ENCODE results near the gene SIT1.

DNA sequence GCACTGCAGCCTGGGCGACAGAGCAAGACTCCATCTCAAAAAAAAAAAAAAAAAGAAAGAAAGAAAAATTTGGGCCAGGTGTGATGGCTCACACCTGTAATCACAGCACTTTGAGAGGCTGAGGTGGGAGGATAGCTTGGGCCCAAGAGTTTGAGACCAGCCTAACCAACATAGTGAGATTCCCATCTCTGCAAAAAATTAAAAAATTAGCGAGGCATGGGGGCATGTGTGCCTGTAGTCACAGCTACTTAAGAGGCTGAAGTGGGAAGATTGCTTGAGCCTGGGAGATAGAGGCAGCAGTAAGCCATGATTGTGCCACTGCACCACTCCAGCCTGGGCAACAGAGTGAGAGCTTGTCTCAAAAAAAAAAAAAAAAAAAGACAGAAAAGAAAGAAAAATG is 2.9 kb upstream of the SIT1 start:
- TF ChIP-seq CTCF (IDR thresholded peaks at IDR 0.05; ENCODE audit: low read length) = no peak
- no peak for TF ChIP-seq EZH2 (IDR thresholded peaks at IDR 0.05; ENCODE audit: borderline replicate concordance, low read length)
